Esophagus muscularis mucosa (tissue), 4 donors: ENCODE measurements around the gene ESR2.

Experiments used
- EP300 ChIP-seq: sonication (generic); formaldehyde crosslinking; IDR thresholded peaks from one replicate; pipeline ENCODE4 v1.6.1; 2017; ENCODE audit warnings: antibody characterized with exemption
- POLR2A ChIP-seq: fragments of 450-650 bp; IDR thresholded peaks from one replicate; pipeline ENCODE4 v1.6.1; 2017; ENCODE audit warnings: antibody characterized with exemption, moderate library complexity, mild to moderate bottlenecking, low read depth
- TF ChIP-seq, protein P1 (sequence below), 3 experiments: fragments of 200-600 bp in 2 of 3; fragments of 450-650 bp in 1 of 3; sonication (generic) in 2 of 3; IDR thresholded peaks; one replicate each; pipeline ENCODE4 v1.5.1; 2017 to 2019; ENCODE audit warnings: antibody characterized with exemption in 3 of 3, mild to moderate bottlenecking in 2 of 3, moderate library complexity in 1 of 3

DNA sequence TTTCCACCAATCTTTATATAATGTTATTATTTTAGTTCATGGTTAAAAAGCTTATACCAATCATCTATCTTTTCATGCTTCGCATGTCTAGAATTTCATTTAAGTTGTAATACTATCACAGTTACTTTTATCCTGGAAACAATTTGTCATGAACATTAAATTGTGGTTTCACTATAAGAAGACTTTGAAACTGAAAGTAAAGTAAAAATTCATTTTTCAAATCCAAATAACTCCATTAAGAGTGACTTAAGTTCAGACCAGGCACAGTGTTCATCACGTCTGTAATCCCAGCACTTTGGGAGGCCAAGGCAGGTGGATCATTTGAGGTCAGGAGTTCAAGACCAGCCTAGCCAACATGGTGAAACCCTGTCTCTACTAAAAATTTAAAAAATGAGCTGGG is 12.4 kb downstream of the ESR2 start:
- TF ChIP-seq POLR2A: no peak
- TF ChIP-seq, protein P1, sequence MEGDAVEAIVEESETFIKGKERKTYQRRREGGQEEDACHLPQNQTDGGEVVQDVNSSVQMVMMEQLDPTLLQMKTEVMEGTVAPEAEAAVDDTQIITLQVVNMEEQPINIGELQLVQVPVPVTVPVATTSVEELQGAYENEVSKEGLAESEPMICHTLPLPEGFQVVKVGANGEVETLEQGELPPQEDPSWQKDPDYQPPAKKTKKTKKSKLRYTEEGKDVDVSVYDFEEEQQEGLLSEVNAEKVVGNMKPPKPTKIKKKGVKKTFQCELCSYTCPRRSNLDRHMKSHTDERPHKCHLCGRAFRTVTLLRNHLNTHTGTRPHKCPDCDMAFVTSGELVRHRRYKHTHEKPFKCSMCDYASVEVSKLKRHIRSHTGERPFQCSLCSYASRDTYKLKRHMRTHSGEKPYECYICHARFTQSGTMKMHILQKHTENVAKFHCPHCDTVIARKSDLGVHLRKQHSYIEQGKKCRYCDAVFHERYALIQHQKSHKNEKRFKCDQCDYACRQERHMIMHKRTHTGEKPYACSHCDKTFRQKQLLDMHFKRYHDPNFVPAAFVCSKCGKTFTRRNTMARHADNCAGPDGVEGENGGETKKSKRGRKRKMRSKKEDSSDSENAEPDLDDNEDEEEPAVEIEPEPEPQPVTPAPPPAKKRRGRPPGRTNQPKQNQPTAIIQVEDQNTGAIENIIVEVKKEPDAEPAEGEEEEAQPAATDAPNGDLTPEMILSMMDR (IDR thresholded peaks at IDR 0.05): no peak
- TF ChIP-seq EP300: no peak
